Activated T-helper 1 cell treated with Interleukin-2 at 50 U/mL for 16 hours (primary cell): ENCODE results near the gene MICALL1.
"Not testable (repeated sequence)": the region's sequence is repeated elsewhere in the genome, so short reads cannot be mapped to it uniquely, and the experiment has no call there.

Experiments
- DNase-seq: peaks from one replicate; pipeline ENCODE4 v3.0.0-alpha.2; 2020; ENCODE audit warnings: low read depth

MICALL1 gene

DNA sequence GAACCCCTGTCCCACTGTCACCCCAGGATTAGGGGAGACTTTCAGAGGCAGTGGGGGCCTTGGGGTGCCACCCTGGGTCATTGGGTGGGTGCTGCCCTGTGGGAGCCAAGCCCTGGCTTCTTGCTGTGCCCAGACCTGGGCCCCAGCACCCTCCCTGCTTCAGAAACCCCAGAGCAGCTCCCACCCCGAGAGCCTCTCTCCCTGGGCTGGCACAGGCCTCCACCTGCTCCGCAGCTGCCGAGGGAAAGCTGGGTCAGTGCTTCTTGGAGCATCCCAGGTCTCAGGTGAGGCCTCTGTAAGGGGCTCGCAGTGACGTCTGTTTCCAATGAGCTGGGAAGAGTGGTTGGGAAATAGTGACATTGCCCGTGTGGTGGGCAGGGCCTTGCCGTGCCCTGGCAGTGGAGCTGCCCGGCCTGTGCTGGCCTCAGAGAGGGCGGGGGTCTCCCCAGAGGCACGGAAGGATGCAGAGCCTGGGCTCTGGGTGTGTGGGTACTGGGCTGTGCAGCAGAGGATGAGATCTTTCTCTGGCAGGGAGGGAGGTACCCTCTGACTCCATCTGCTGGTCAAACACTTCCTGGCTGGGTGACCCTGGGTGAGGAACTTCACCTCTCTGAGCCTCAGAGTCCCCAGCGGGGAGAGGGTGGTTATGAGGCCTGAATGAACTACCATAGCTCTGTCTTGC is 24.3 kb downstream of the MICALL1 start:
- DNase-seq: no peak

GRCh38 chr22:37930952-37931440 is 24.9 kb downstream of the MICALL1 start:
- no peak for DNase-seq

GRCh38 chr22:37931893-37932389 is 25.8 kb downstream of the MICALL1 start:
- no peak for DNase-seq

DNA sequence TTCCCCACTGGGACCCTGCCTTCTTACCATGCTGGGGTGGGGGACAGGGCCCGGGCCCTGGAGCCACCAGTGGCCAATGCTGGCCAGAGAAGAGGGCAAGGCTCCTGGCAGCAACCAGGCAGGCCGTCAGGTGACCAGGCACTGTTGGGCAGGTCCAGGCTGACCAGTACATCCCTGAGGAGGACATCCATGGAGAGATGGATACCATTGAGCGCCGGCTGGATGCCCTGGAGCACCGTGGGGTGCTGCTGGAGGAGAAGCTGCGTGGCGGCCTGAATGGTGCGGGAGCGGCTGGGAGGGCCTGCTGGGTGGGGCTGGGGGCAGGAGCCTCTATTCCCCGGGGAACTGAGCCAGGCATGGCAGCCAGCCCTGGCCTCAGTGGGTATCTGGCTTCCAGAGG is 26.3 kb downstream of the MICALL1 start:
- DNase-seq: no peak

DNA sequence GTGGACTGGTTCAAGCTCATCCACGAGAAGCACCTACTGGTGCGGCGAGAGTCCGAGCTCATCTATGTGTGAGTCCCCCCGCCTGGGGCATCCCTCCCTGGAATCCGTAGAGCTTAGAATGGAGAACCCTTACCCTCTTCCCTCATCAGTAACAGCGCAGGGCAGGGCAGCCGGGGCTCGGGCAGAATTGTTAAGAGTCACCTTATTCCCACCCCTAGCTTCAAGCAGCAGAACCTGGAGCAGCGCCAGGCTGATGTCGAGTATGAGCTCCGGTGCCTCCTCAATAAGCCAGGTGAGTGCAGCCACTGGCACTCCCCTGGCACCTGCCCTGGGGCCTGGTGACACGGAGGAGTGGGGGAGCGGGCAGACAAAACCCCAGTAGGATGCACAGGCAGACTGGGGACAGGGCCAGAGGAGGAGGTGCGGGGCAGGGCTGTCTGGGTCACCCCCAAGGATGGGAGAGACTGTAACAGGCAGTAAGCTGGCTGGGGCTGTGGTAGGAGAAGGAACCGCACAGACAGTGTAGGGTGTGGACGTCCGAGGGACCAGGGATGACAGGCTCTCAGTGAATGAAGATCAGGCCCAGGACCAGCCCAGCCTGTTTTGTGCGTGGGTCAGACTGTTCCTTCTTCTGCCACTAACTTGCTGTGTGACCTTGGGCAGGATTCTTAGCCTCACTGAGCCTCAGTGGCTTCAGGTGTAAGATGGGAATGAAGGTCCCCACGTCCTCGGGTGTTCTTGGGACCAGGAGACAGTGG is 26.9 kb downstream of the MICALL1 start:
- no peak for DNase-seq

DNA sequence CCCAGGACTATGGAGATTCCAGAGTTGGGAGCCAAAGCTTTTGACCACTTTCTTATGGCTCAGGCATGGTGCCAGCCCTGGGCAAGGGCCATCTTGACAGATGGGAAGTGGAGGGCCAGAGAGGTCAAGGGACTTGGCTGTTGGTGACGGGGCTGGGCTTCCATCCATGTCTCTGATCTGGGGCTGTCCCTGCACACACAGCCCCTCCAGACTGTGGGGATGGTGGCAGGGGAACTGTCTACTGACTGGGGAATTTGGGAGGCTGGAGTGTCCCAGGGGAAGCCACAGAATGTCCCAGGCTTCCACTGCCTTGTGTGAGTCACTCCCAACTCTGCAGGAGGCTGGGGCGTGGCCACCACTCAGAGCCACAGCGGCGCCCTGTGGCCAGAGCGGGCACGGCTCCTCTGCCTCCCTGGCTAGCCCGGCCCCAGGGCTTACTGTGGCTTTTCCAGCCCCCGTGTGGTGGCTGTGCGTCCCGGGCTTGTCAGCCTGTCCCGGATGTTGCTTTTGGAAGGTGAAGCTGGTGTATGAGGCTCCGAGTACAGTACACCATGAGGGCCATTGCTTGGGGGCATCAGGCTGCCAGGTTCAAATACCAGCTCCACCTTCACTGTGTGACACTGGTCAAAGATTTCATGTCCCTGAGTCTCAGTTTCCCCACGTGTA is 27.7 kb downstream of the MICALL1 start:
- peak; percentile 68 for DNase-seq

- no peak for DNase-seq
These were observed 34.7 kb downstream of the MICALL1 start for GRCh38 chr22:37940698-37941376.

GRCh38 chr22:37942133-37942532 is 36.0 kb downstream of the MICALL1 start:
- DNase-seq: no peak

DNA sequence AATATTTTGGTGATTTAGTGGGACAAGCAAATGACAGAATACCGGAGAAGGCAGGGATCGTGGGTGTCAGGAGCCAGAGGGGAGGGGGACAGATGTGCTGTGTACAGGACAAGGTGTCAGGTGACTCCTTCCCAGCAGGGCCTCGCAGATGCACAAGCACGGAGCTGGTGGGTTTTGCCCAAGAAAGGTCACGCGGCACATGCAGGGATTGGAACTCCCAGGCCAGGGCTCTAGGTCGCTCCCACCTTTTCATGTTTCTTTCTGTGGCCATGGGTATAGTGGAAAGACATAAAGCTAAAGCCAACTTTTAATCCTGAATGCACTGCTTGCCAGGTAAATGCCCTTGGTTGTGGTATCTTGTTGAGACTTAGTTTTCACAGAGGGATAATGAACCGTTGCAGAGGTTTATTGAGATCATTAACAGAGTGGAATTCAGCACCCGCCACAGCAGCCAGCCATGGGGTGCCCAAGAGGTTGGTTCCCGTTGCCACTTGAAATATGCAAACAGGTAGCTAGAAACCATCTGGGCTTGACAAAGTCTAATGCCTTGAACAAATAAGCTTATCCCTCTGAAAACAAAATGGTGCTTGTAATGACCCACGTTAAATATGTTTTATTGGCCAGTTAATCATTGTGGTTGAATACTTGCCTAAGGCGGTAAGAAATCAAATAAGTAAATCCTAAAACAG is 37.2 kb downstream of the MICALL1 start:
- DNase-seq: no peak

- DNase-seq: no peak
These were observed 37.7 kb downstream of the MICALL1 start for GRCh38 chr22:37943825-37944198.

GRCh38 chr22:37944423-37944822 is 38.3 kb downstream of the MICALL1 start:
- DNase-seq: not testable (repeated sequence)

DNA sequence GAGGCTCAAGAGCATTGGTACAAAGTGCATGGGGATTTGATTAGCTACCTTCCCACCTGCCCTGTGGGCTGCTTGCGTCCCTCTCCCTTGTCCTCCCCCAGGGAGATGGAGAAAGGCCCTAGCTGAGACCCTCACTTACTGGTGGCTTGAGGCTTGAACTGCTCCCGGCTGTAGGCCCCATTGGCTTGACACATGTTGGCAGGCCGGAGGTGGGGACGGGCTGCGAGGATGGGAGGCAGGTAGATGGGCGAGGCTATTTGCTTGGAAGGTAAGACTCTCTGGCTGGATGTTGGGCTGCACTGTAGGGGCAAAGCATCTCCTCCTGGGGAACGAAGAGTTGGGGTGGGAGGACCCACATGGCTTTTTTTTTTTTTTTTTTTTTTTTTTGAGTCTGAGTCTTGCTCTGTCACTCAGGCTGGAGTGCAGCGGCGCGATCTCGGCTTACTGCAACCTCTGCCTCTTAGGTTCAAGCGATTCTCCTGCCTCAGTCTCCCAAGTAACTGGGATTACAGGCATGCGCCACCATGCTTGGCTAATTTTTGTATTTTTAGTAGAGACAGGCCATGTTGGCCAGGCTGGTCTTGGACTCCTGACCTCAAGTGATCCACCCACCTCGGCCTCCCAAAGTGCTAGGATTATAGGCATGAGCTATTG is 41.2 kb downstream of the MICALL1 start:
- DNase-seq: not testable (repeated sequence)

- DNase-seq: no peak
These were observed 45.2 kb downstream of the MICALL1 start for GRCh38 chr22:37951305-37951704.

DNA sequence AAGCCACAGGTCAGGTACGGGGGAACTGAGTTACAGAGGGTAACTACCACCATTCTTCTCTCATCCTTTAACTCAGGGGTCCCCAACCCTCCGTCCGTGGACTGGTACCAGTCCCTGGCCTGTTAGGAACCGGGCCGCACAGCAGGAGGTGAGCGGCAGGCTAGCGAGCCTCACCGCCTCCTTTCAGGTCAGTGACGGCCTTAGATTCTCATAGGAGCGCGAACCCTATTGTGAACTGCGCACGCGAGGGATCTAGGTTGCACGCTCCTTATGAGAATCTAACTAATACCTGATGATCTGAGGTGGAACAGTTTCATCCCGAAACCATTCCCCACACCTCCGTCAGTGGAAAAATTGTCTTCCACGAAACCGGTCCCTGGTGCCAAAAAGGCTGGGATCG is 46.5 kb downstream of the MICALL1 start:
- DNase-seq: not testable (repeated sequence)

- DNase-seq: no peak
These were observed 47.0 kb downstream of the MICALL1 start for GRCh38 chr22:37953062-37953436.

GRCh38 chr22:37953437-37954179 is 47.5 kb downstream of the MICALL1 start, which contains the start of the genes C22orf23 and POLR2F:
Gene C22orf23 (minus strand): TSS chr22:37953601. CDS start chr22:37953149, 452 bp downstream.
Gene POLR2F (plus strand): TSS chr22:37953699. CDS start chr22:37953788, 89 bp downstream.
- DNase-seq: peak; percentile 92

GRCh38 chr22:37954686-37955085 is 48.6 kb downstream of the MICALL1 start:
- no peak for DNase-seq

GRCh38 chr22:37955825-37956397 is 49.8 kb downstream of the MICALL1 start:
- DNase-seq: not testable (repeated sequence)

- DNase-seq: no peak
These were observed 51.1 kb downstream of the MICALL1 start for GRCh38 chr22:37957232-37957631.
